ENCODE results near the gene HSP90AB1.

The HSP90AB1 gene

DNA sequence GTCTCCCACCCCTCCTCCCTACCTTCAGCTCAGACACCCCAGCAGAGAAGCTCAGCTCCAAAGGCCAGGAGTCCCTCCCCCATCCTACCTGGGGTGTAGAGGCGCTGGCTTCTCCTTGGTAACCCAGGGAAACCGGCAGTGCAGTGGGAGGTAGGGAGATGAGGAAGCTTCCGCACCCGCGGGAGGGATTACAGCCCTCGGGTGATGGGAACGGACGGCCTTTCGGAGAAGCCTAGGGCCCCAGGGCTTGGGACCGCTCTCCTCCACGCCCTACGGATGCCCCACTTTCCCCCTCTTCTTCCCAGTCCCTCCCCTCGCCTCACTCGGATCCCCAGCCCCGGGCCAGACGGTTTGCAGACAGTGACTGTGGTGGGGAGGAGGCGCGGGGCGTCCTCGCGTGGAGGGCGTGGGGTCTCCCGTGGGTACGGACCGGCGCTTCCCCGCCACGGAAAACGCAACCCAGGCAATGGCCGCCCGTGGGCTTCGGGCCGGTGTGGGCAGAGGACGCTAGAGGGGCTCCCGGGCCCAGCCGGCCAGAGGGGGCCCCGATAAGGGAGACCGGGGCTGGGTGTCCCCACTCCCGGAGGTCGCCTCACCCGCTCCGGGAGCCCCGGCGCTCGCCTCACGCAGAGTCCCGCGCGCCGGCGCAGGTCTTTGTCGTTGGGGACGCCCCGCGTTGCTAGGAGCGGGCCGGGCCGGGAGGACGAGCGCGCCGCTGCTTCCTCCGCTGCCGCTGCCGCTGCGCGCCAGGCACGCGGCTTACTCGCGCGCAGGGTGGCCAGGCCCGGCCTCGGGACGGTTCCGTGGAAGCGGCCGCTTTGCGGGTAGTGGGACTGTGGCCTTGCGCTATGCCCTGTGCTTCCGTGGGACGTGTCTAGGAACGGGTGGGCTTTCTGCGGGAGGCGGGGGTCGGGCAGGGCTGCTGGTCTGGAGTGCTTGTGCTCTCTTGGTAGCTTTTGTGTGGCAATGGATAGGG, 50.5 kb downstream of the HSP90AB1 start:
- DNase-seq (ENCODE audit: low read depth): peak; percentile 22
- TF ChIP-seq, protein P1, sequence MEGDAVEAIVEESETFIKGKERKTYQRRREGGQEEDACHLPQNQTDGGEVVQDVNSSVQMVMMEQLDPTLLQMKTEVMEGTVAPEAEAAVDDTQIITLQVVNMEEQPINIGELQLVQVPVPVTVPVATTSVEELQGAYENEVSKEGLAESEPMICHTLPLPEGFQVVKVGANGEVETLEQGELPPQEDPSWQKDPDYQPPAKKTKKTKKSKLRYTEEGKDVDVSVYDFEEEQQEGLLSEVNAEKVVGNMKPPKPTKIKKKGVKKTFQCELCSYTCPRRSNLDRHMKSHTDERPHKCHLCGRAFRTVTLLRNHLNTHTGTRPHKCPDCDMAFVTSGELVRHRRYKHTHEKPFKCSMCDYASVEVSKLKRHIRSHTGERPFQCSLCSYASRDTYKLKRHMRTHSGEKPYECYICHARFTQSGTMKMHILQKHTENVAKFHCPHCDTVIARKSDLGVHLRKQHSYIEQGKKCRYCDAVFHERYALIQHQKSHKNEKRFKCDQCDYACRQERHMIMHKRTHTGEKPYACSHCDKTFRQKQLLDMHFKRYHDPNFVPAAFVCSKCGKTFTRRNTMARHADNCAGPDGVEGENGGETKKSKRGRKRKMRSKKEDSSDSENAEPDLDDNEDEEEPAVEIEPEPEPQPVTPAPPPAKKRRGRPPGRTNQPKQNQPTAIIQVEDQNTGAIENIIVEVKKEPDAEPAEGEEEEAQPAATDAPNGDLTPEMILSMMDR (conservative IDR thresholded peaks at IDR 0.05; ENCODE audit: low read length): no peak

DNA sequence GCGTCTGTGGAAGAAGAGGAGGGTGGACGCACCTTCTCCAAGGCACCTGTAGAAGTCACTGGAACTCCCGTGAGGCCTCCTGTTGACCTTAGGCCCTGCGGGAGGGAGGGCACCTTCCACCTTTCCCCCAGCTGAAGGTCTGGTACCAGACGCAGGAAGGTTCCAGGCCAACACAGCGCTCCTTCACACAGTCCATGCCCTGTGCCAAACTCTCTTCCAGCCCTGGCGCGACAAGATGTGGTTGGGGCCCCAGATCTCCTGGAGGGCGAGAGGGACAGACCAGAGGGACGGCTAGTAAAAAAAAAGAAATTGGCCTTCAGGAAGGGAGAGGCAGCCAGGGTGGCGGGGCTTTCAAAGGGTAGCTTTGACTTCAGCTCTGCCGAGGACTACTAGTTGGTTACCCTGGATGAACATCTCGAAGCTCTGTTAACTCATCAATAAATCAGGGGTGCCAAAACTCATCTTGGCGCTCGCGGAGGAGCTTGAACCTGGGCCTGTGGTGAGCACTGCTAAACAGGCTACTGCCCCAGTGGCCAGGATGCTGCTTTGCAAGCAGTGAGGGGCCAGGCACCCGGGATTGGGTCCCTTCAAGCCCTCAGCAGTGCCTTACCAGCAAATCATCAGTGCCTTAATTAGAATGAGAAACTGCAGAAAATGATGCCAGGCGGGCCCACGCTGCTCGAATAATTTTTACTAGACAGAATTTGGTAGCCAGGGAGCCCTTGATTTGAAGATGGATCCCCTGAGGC, 51.3 kb downstream of the HSP90AB1 start:
- TF ChIP-seq, protein P1 (conservative IDR thresholded peaks at IDR 0.05; ENCODE audit: low read length): no peak
- no peak for DNase-seq (ENCODE audit: low read depth)
- no peak overlapping the region for H3K4me3 ChIP-seq (ENCODE audit: low read length)

More for the DNA sequence above, 50.5 kb downstream of the HSP90AB1 start:
- H3K4me3 ChIP-seq (ENCODE audit: low read length): peak overlapping the region; percentile 35

DNA sequence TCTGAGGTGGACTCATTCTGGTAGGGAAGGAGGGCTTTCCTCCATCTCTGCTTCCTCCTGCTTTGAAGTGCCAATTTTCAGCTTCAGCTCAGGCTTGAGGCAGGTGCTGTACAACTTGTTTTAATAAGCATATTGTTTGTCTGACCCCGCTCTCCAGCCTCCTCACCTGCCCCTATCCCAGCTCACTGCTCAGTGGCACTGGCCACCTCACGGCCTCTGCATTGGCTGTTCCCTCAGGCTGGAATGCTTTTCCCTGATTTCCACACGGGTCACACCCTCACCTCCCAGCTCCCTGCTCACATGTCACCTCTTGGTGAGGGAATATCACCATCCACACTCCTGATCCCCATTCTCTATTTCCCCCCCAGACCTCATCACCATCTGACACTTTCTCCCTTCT, 52.0 kb downstream of the HSP90AB1 start:
- H3K4me3 ChIP-seq (ENCODE audit: low read length): no peak overlapping the region
- TF ChIP-seq, protein P1 (conservative IDR thresholded peaks at IDR 0.05; ENCODE audit: low read length): no peak
- DNase-seq (ENCODE audit: low read depth): no peak

DNA sequence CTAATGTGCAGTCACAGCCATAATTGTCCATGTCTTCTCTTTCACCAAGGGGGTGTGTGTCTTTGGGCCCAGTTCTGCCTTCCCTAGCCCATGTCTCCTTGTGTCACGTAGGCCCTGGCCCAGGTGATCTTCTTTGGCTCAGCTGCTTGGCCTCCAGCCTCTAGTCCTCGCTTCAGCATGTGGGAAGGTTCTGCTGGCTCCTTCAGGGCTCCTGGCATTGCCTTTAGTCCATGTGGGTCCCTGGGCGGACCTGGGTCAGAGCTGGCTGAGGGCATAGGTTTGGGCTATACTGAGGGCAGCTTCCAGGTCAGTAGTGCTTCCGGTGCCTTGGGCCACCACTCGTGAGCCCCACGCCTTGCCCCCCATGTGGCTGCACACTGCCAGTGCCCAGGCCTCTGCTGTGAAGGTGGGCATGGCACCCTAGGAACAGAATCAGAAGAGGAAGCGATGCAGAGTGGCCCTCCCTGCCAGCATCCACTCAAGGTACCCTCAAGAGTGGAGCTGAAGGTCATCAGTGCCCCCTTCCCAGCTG, 53.5 kb downstream of the HSP90AB1 start:
- TF ChIP-seq, protein P1 (conservative IDR thresholded peaks at IDR 0.05; ENCODE audit: low read length): no peak
- no peak overlapping the region for H3K4me3 ChIP-seq (ENCODE audit: low read length)
- DNase-seq (ENCODE audit: low read depth): no peak

DNA sequence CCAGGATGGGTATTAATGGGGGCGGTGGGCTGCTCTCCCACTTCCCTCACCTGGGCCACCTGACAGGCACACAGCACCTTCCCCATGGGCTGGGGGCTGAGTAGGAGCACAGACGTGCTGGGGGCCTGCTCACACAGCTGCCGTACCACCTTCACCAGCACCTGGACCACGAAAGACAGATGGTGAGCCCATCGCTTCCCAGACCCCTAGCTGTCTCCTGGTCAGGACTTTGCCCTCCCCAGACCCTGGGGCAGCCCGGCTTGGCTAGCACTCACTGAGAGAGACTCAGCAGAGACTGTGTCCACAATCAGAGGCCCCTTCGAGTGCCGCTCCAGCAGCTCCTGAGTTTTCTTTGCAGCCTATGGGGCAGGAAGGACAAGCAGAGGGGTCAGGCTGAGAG, 54.2 kb downstream of the HSP90AB1 start:
- no peak for DNase-seq (ENCODE audit: low read depth)
- no peak overlapping the region for H3K4me3 ChIP-seq (ENCODE audit: low read length)
- TF ChIP-seq, protein P1 (conservative IDR thresholded peaks at IDR 0.05; ENCODE audit: low read length): no peak

DNA sequence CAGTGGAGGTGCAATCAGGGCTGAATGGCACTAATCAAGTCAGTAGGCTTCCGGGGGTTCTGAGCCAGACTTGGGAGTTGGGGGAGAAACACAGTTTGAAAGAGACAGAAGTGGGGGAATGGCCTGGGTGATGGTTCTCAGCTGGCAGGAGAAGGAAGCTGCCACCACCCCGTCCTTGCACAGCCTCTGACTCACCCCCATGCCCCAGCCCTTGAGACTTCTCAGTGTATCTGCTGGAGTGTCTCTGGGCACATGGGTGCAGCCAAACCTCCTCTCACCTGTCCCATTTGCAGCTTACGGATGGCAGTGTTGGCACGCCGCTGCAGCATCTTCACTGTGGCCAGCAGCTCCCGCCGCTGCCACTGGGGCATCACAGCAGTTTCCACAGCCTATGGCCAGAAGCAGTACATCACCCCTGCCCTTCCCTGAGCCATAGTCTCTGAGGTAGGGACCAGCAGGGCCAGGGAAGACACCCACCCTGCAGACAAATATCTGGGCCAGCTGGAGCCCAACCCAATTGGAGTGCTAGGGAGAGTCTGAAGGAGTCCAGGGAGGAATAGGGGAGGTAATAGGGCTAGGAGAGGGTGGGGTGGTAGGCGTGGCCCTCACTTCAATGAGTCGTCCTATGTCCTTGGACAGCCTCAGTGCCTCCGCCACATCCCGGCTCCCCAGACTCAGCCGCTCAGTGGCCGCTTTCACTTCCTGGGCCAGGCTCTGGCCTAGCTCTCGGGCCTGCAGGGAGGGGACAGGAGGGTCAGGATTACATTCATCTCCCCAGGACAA, 55.1 kb downstream of the HSP90AB1 start:
- H3K4me3 ChIP-seq (ENCODE audit: low read length): no peak overlapping the region
- DNase-seq (ENCODE audit: low read depth): no peak
- TF ChIP-seq, protein P1 (conservative IDR thresholded peaks at IDR 0.05; ENCODE audit: low read length): no peak
